Mesendoderm (in vitro differentiated cells): ENCODE results near the gene DTNB.

ENCODE experiments used
- DNase-seq: peaks from one replicate; pipeline ENCODE4 v3.0.0; 2013
- H2AK5ac ChIP-seq: 2 replicates; pipeline ENCODE4 v1.6.1; 2013; ENCODE audit warnings: low read length, inconsistent platforms
- H2BK120ac ChIP-seq: 2 replicates; pipeline ENCODE4 v1.6.1; 2013; ENCODE audit warnings: low read depth, mild to moderate bottlenecking, low read length, moderate library complexity, mixed read lengths
- H2BK15ac ChIP-seq: replicated peaks from 2 replicates; pipeline ENCODE4 v1.6.1; 2013; ENCODE audit warnings: low read depth, mild to moderate bottlenecking, moderate library complexity
- H2BK5ac ChIP-seq: 2 replicates; pipeline ENCODE4 v1.6.1; 2013; ENCODE audit warnings: low read length, inconsistent platforms
- H3K18ac ChIP-seq: 2 replicates; pipeline ENCODE4 v1.6.1; 2013; ENCODE audit warnings: mild to moderate bottlenecking, low read length, mixed read lengths
- H3K23ac ChIP-seq: one replicate; pipeline ENCODE4 v1.6.1; 2013; ENCODE audit warnings: low read length
- H3K27ac ChIP-seq: 2 replicates; pipeline ENCODE4 v1.5.1; 2013; ENCODE audit warnings: low read depth, mild to moderate bottlenecking, inconsistent platforms, low read length, moderate library complexity
- H3K27me3 ChIP-seq: 2 replicates; pipeline ENCODE4 v1.6.1; 2013; ENCODE audit warnings: low read length, control low read depth, mild to moderate bottlenecking, inconsistent platforms; ENCODE audit not compliant: insufficient read depth, poor library complexity
- H3K36me3 ChIP-seq: 2 replicates; pipeline ENCODE4 v1.6.1; 2013; ENCODE audit warnings: low read length, inconsistent platforms; ENCODE audit not compliant: control insufficient read depth, insufficient read depth
- H3K4ac ChIP-seq: one replicate; pipeline ENCODE4 v1.6.1; 2013; ENCODE audit warnings: low read depth, mild to moderate bottlenecking, low read length, moderate library complexity
- H3K4me1 ChIP-seq: 2 replicates; pipeline ENCODE4 v1.6.1; 2013; ENCODE audit warnings: low read depth, low read length, inconsistent platforms; ENCODE audit not compliant: control insufficient read depth
- H3K4me2 ChIP-seq: 2 replicates; pipeline ENCODE4 v1.6.1; 2013; ENCODE audit warnings: low read length
- H3K4me3 ChIP-seq: 2 replicates; pipeline ENCODE4 v1.5.1; 2013; ENCODE audit warnings: mild to moderate bottlenecking, low read length
- H3K56ac ChIP-seq: one replicate; pipeline ENCODE4 v1.6.1; 2013; ENCODE audit warnings: low read length
- H3K79me1 ChIP-seq: 2 replicates; pipeline ENCODE4 v1.6.1; 2013; ENCODE audit warnings: low read length, inconsistent platforms
- H3K79me2 ChIP-seq: 2 replicates; pipeline ENCODE4 v1.6.1; 2013; ENCODE audit warnings: mild to moderate bottlenecking, low read length; ENCODE audit not compliant: control insufficient read depth, insufficient read depth
- H3K9ac ChIP-seq: 2 replicates; pipeline ENCODE4 v1.6.1; 2013; ENCODE audit warnings: low read length, inconsistent platforms
- H4K5ac ChIP-seq: one replicate; pipeline ENCODE4 v1.6.1; 2013; ENCODE audit warnings: low read length
- H4K8ac ChIP-seq: one replicate; pipeline ENCODE4 v1.6.1; 2013; ENCODE audit warnings: low read depth, mild to moderate bottlenecking, control low read depth, low read length, moderate library complexity
- WGBS: extraction: QIAGEN DNeasy Blood & Tissue Kit; methylation state at CpG from one replicate; pipeline ENCODE4 v1.1.7; 2013; ENCODE audit warnings: low lambda C conversion rate, missing lambda C conversion rate; ENCODE audit not compliant: insufficient coverage; ENCODE audit errors: extremely low coverage; 5-methylcytosine and 5-hydroxymethylcytosine counted together

DTNB gene

GRCh38 chr2:25375989-25376545, 297.3 kb downstream of the DTNB start:
- H2BK120ac ChIP-seq: no peak overlapping the region
- H4K5ac ChIP-seq: no peak overlapping the region

GRCh38 chr2:25375371-25375988, 297.9 kb downstream of the DTNB start:
- no peak overlapping the region for H3K9ac ChIP-seq
- H3K79me1 ChIP-seq: no peaks in the 10 kb centered on the region
- H3K23ac ChIP-seq: no peak overlapping the region
- H2BK15ac ChIP-seq: no peak overlapping the region
- H4K5ac ChIP-seq: no peak overlapping the region
- DNase-seq: no peak
- H3K27ac ChIP-seq: no peak overlapping the region
- no peaks in the 10 kb centered on the region for H3K79me2 ChIP-seq
- H3K27me3 ChIP-seq: no peaks in the 10 kb centered on the region
- H3K18ac ChIP-seq: no peak overlapping the region
- WGBS: no CpG with 5 or more reads among the region's 17 CpGs
- no peak overlapping the region for H3K4ac ChIP-seq
- H3K56ac ChIP-seq: no peak overlapping the region
- no peak overlapping the region for H2BK5ac ChIP-seq
- H4K8ac ChIP-seq: no peak overlapping the region
- H3K4me1 ChIP-seq: peaks cover 6% of the 10 kb centered on the region
- H3K36me3 ChIP-seq: no peaks in the 10 kb centered on the region
- H3K4me3 ChIP-seq: no peak overlapping the region
- H3K4me2 ChIP-seq: no peak overlapping the region
- H2AK5ac ChIP-seq: no peak overlapping the region
- H2BK120ac ChIP-seq: no peak overlapping the region

More at GRCh38 chr2:25375989-25376545, 297.3 kb downstream of the DTNB start:
- no CpG with 5 or more reads among the region's 16 CpGs for WGBS
- no peak overlapping the region for H3K23ac ChIP-seq
- peak overlapping the region; percentile 16 for H3K4me2 ChIP-seq
- no peak overlapping the region for H3K27ac ChIP-seq
- H2BK15ac ChIP-seq: no peak overlapping the region
- no peak overlapping the region for H3K4me3 ChIP-seq
- no peak overlapping the region for H4K8ac ChIP-seq
- peak overlapping the region; percentile 31 for H3K9ac ChIP-seq
- H2AK5ac ChIP-seq: peak overlapping the region; percentile 55
- DNase-seq: no peak
- H2BK5ac ChIP-seq: no peak overlapping the region
- H3K27me3 ChIP-seq: no peaks in the 10 kb centered on the region
- peaks cover 6% of the 10 kb centered on the region for H3K4me1 ChIP-seq
- H3K4ac ChIP-seq: no peak overlapping the region
- H3K18ac ChIP-seq: no peak overlapping the region
- peak overlapping the region; percentile 26 for H3K56ac ChIP-seq
- H3K79me2 ChIP-seq: no peaks in the 10 kb centered on the region
- H3K36me3 ChIP-seq: no peaks in the 10 kb centered on the region
- no peaks in the 10 kb centered on the region for H3K79me1 ChIP-seq

- Histone ChIP-seq H3K56ac (no peak overlapping the region), H3K4me2 (no peak overlapping the region), H2BK15ac (no peak overlapping the region), H3K18ac (no peak overlapping the region), H3K4me1 (peaks cover 6% of the 10 kb centered on the region), H4K5ac (no peak overlapping the region), H4K8ac (no peak overlapping the region), H3K27me3 (no peaks in the 10 kb centered on the region), H3K36me3 (no peaks in the 10 kb centered on the region), H2BK120ac (no peak overlapping the region), H3K27ac (no peak overlapping the region), H3K9ac (no peak overlapping the region), H3K79me2 (no peaks in the 10 kb centered on the region), H2BK5ac (no peak overlapping the region), H3K23ac (no peak overlapping the region), H3K79me1 (no peaks in the 10 kb centered on the region), H3K4me3 (no peak overlapping the region), H3K4ac (no peak overlapping the region), H2AK5ac (no peak overlapping the region)
- no peak for DNase-seq
- no CpG with 5 or more reads among the region's 5 CpGs for WGBS
Observed at GRCh38 chr2:25374827-25375226, 298.6 kb downstream of the DTNB start.

GRCh38 chr2:25374411-25374810, 299.0 kb downstream of the DTNB start:
- Histone ChIP-seq H2BK15ac (no peak overlapping the region), H3K4ac (no peak overlapping the region), H3K36me3 (no peaks in the 10 kb centered on the region), H2BK120ac (no peak overlapping the region), H3K9ac (no peak overlapping the region), H2AK5ac (no peak overlapping the region), H3K27ac (no peak overlapping the region), H3K4me2 (no peak overlapping the region), H3K56ac (no peak overlapping the region), H3K27me3 (no peaks in the 10 kb centered on the region), H2BK5ac (no peak overlapping the region), H3K4me3 (no peak overlapping the region), H3K79me1 (no peaks in the 10 kb centered on the region), H3K4me1 (peaks cover 6% of the 10 kb centered on the region), H3K18ac (no peak overlapping the region), H4K8ac (no peak overlapping the region), H3K79me2 (no peaks in the 10 kb centered on the region), H4K5ac (no peak overlapping the region), H3K23ac (no peak overlapping the region)
- WGBS: no CpG with 5 or more reads among the region's 4 CpGs
- no peak for DNase-seq

- H2BK120ac ChIP-seq: no peak overlapping the region
- no CpG with 5 or more reads among the region's 20 CpGs for WGBS
- H3K27ac ChIP-seq: no peak overlapping the region
- no peak overlapping the region for H4K5ac ChIP-seq
- H3K4ac ChIP-seq: no peak overlapping the region
- no peak overlapping the region for H3K4me2 ChIP-seq
- H3K79me1 ChIP-seq: no peaks in the 10 kb centered on the region
- no peaks in the 10 kb centered on the region for H3K79me2 ChIP-seq
- H3K36me3 ChIP-seq: no peaks in the 10 kb centered on the region
- no peak overlapping the region for H2BK5ac ChIP-seq
- H3K18ac ChIP-seq: no peak overlapping the region
- no peak overlapping the region for H3K23ac ChIP-seq
- H3K27me3 ChIP-seq: no peaks in the 10 kb centered on the region
- DNase-seq: no peak
- no peak overlapping the region for H2AK5ac ChIP-seq
- no peak overlapping the region for H3K4me3 ChIP-seq
- no peak overlapping the region for H3K9ac ChIP-seq
- H4K8ac ChIP-seq: no peak overlapping the region
- H3K56ac ChIP-seq: no peak overlapping the region
- H2BK15ac ChIP-seq: no peak overlapping the region
- H3K4me1 ChIP-seq: peaks cover 6% of the 10 kb centered on the region
Observed at GRCh38 chr2:25373269-25373981, 300.0 kb downstream of the DTNB start.
